SK-N-SH treated with all-trans-retinoic acid at 6 μM for 48 hours (cell line): Measurements from ENCODE around the gene NINL.
A peak's percentile ranks its signal among the peaks of the same experiment; 100 is the strongest.

Source experiments
- ATAC-seq: fragments of 200-7000 bp; cut with Tn5 transposase; 3 replicates; pipeline ENCODE4 v1.9.1; 2020; ENCODE audit warnings: mild to moderate bottlenecking, moderate library complexity
- ARNTL ChIP-seq: fragments of 450-650 bp; formaldehyde crosslinking; IDR thresholded peaks from 2 replicates; pipeline ENCODE4 v1.5.0; 2020; ENCODE audit warnings: low read depth, mild to moderate bottlenecking, moderate library complexity, borderline replicate concordance
- BACH2 ChIP-seq: fragments of 250-450 bp; sonication (Bioruptor Pico); IDR thresholded peaks from 2 replicates; pipeline ENCODE4 v1.9.0; 2021; ENCODE audit warnings: mild to moderate bottlenecking, borderline replicate concordance
- CSDC2 ChIP-seq: fragments of 250-450 bp; sonication (Bioruptor Pico); IDR thresholded peaks from 2 replicates; pipeline ENCODE4 v1.5.0; 2020; ENCODE audit warnings: mild to moderate bottlenecking, moderate library complexity
- ESRRG ChIP-seq: fragments of 250-450 bp; sonication (Bioruptor Pico); IDR thresholded peaks from 2 replicates; pipeline ENCODE4 v1.6.1; 2021; ENCODE audit warnings: mild to moderate bottlenecking
- ISL1 ChIP-seq: fragments of 250-450 bp; sonication (Bioruptor Pico); IDR thresholded peaks from 2 replicates; pipeline ENCODE4 v2.1.2; 2022; ENCODE audit warnings: mild to moderate bottlenecking, moderate library complexity
- OSR1 ChIP-seq: fragments of 250-450 bp; sonication (Bioruptor Pico); IDR thresholded peaks from 2 replicates; pipeline ENCODE4 v1.8.0; 2022; ENCODE audit warnings: moderate library complexity, mild to moderate bottlenecking, inconsistent platforms
- PPARA ChIP-seq: fragments of 250-450 bp; sonication (Bioruptor Pico); IDR thresholded peaks from 2 replicates; pipeline ENCODE4 v1.5.0; 2020; ENCODE audit warnings: mild to moderate bottlenecking, borderline replicate concordance
- SNAI2 ChIP-seq: fragments of 250-450 bp; sonication (Bioruptor Pico); IDR thresholded peaks from 2 replicates; pipeline ENCODE4 v1.5.0; 2020; ENCODE audit warnings: mild to moderate bottlenecking, moderate library complexity
- TCF4 ChIP-seq: fragments of 250-450 bp; sonication (Bioruptor Pico); IDR thresholded peaks from 2 replicates; pipeline ENCODE4 v1.8.0; 2021; ENCODE audit warnings: mild to moderate bottlenecking, moderate library complexity, borderline replicate concordance
- TOX ChIP-seq: fragments of 250-450 bp; sonication (Bioruptor Pico); IDR thresholded peaks from 2 replicates; pipeline ENCODE4 v1.8.0; 2021; ENCODE audit warnings: mild to moderate bottlenecking, moderate library complexity, borderline replicate concordance
- ZC3H10 ChIP-seq: fragments of 250-450 bp; sonication (Bioruptor Pico); IDR thresholded peaks from 2 replicates; pipeline ENCODE4 v1.5.1; 2021; ENCODE audit warnings: mild to moderate bottlenecking, moderate library complexity
- ZFP3 ChIP-seq: fragments of 250-450 bp; sonication (Bioruptor Pico); IDR thresholded peaks from 2 replicates; pipeline ENCODE4 v1.5.0; 2020; ENCODE audit warnings: mild to moderate bottlenecking, moderate library complexity
- ZNF565 ChIP-seq: fragments of 450-650 bp; formaldehyde crosslinking; conservative IDR thresholded peaks from 2 replicates; pipeline ENCODE4 v1.5.0; 2020; ENCODE audit warnings: low read depth, mild to moderate bottlenecking, moderate library complexity
- ZNF8 ChIP-seq: fragments of 450-650 bp; formaldehyde crosslinking; IDR thresholded peaks from 2 replicates; pipeline ENCODE4 v1.5.0; 2020; ENCODE audit warnings: mild to moderate bottlenecking, moderate library complexity
- TF ChIP-seq, protein P1 (sequence below): fragments of 250-450 bp; sonication (Bioruptor Pico); IDR thresholded peaks from 2 replicates; pipeline ENCODE4 v1.8.0; 2020; ENCODE audit warnings: mild to moderate bottlenecking, moderate library complexity, borderline replicate concordance
- TF ChIP-seq, protein P2 (sequence below): fragments of 250-450 bp; sonication (Bioruptor Pico); IDR thresholded peaks from 2 replicates; pipeline ENCODE4 v1.5.1; 2021; ENCODE audit warnings: mild to moderate bottlenecking, moderate library complexity
- TF ChIP-seq, protein P3 (sequence below): fragments of 250-450 bp; sonication (Bioruptor Pico); IDR thresholded peaks from 2 replicates; pipeline ENCODE4 v1.5.1; 2020; ENCODE audit warnings: low read depth, mild to moderate bottlenecking, moderate library complexity

The NINL gene

DNA sequence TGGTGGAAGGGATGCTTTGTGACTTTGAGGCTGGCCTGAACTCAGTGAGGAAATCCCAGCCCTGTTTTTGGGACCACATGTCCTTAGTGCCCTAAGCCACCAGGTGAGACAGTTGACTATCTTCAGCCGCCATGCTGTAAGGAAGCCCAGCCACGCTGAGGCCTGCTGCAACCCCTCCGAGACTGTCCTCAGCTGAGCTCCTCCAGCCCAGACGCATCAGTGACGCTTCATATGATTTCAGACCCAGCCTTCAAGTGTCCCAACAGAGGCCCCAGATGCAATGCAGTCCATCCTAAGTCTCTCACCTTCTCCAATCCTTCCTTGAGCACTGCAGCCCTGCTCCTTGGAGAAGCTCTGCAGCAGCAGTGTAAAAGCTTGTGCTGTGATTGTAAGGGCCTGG lies 76.2 kb downstream of the NINL start:
- no peak for ATAC-seq
- no peak for TF ChIP-seq ZNF565 (CRISPR knock-in tag)
- TF ChIP-seq, protein P1, sequence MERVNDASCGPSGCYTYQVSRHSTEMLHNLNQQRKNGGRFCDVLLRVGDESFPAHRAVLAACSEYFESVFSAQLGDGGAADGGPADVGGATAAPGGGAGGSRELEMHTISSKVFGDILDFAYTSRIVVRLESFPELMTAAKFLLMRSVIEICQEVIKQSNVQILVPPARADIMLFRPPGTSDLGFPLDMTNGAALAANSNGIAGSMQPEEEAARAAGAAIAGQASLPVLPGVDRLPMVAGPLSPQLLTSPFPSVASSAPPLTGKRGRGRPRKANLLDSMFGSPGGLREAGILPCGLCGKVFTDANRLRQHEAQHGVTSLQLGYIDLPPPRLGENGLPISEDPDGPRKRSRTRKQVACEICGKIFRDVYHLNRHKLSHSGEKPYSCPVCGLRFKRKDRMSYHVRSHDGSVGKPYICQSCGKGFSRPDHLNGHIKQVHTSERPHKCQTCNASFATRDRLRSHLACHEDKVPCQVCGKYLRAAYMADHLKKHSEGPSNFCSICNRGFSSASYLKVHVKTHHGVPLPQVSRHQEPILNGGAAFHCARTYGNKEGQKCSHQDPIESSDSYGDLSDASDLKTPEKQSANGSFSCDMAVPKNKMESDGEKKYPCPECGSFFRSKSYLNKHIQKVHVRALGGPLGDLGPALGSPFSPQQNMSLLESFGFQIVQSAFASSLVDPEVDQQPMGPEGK (CRISPR knock-in tag) = no peak
- TF ChIP-seq, protein P2, sequence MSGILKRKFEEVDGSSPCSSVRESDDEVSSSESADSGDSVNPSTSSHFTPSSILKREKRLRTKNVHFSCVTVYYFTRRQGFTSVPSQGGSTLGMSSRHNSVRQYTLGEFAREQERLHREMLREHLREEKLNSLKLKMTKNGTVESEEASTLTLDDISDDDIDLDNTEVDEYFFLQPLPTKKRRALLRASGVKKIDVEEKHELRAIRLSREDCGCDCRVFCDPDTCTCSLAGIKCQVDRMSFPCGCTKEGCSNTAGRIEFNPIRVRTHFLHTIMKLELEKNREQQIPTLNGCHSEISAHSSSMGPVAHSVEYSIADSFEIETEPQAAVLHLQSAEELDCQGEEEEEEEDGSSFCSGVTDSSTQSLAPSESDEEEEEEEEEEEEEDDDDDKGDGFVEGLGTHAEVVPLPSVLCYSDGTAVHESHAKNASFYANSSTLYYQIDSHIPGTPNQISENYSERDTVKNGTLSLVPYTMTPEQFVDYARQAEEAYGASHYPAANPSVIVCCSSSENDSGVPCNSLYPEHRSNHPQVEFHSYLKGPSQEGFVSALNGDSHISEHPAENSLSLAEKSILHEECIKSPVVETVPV = no peak
- no peak for TF ChIP-seq PPARA (CRISPR knock-in tag)
- TF ChIP-seq ARNTL (CRISPR knock-in tag) = no peak
- no peak for TF ChIP-seq ZFP3 (CRISPR knock-in tag)
- TF ChIP-seq, protein P3, sequence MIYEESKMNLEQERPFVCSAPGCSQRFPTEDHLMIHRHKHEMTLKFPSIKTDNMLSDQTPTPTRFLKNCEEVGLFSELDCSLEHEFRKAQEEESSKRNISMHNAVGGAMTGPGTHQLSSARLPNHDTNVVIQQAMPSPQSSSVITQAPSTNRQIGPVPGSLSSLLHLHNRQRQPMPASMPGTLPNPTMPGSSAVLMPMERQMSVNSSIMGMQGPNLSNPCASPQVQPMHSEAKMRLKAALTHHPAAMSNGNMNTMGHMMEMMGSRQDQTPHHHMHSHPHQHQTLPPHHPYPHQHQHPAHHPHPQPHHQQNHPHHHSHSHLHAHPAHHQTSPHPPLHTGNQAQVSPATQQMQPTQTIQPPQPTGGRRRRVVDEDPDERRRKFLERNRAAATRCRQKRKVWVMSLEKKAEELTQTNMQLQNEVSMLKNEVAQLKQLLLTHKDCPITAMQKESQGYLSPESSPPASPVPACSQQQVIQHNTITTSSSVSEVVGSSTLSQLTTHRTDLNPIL = no peak
- no peak for TF ChIP-seq TCF4 (CRISPR knock-in tag)

DNA sequence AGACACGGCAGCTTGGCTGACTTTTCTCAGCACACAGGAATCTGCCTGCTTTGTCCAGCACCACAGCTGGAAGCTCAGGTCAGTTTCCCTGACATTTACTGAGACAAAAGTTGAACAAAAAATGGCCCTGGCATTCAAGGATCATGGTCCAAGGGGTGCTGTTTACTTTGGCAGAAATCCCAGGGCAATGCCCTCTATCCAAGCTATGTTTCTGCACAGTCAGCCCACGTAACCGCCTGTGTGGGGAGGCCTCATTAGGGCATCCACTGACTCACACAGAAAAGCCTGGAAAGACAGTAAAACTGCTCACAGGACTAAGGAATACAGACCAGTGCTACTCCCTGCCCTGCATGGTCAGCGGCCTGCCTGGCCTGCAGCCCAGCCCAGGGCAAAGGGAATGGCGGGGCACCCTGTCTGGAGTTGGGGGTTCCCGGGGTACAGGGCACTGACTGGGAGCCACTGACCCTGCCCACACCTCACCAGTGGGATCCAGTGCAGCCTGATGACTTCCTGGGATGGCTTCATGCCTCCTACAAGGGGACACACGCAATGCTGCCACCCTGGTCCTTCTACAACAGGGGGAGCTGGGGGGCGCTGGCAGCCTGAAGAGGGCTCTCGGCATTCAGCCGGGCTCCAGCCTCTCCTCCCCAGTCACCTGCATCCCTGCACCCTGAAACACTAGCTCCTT lies 77.1 kb downstream of the NINL start:
- no peak for TF ChIP-seq SNAI2
- TF ChIP-seq, protein P3 = no peak
- no peak for TF ChIP-seq TCF4 (CRISPR knock-in tag)

DNA sequence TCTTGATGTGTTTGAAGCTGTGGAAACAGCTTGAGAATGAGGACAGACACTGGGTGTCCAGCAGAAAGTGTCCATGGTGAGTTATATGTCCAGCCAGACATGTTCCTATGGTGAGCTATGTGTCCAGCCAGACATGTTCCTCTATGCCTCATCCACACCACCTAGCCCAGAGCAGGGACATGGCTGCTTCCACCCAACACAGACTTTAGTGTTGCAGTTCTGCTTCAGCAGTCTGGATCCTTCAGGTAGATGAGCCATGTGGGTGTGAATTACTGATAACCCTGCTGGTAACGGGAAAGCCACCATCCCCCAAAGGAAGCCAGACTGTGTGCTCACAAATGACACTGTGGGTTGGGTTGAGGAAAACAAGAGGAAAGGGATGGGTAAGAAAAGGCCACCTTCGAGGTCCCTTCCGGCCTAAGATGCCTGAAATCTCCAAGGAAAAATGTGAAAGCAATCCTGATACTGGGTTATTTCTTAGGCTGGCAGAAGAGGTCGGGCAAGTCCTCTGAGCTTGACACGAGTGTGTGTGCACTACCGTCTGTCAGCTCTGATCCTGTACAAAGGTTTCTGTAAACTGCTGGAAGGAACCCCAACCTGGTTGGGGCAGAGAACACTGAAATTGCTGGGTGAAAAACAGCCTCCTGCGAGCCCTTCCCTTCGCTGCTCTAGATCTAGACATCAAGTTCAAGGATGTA lies 77.8 kb downstream of the NINL start:
- TF ChIP-seq CSDC2 (CRISPR knock-in tag) = no peak
- TF ChIP-seq TOX (CRISPR knock-in tag) = no peak
- TF ChIP-seq, protein P3 = no peak
- TF ChIP-seq OSR1 (CRISPR knock-in tag) = no peak
- TF ChIP-seq TCF4 (CRISPR knock-in tag) = no peak
- no peak for TF ChIP-seq BACH2
- TF ChIP-seq ZNF8 (CRISPR knock-in tag) = no peak
- TF ChIP-seq ESRRG (CRISPR knock-in tag) = no peak
- TF ChIP-seq ZFP3 (CRISPR knock-in tag) = no peak
- no peak for TF ChIP-seq ZC3H10 (CRISPR knock-in tag)
- TF ChIP-seq, protein P1 (CRISPR knock-in tag) = no peak
- TF ChIP-seq ISL1 (CRISPR knock-in tag) = no peak
- no peak for TF ChIP-seq ARNTL (CRISPR knock-in tag)
- no peak; the same call in 2 of the 3 replicates for ATAC-seq

More for the DNA sequence above, 77.1 kb downstream of the NINL start:
- peak; percentile 73 for ATAC-seq
